IPS-20b (cell line): Measurements from ENCODE around the gene ANKRD36.
"Not testable (repeated sequence)": the region's sequence is repeated elsewhere in the genome, so short reads cannot be mapped to it uniquely, and the experiment has no call there.

ENCODE experiments used
- H3K27ac ChIP-seq: one replicate; pipeline ENCODE4 v1.5.1; 2013; ENCODE audit warnings: low read length
- H3K27me3 ChIP-seq: 2 replicates; pipeline ENCODE4 v1.6.1; 2013; ENCODE audit warnings: mild to moderate bottlenecking, low read length, inconsistent platforms; ENCODE audit not compliant: insufficient read depth
- H3K36me3 ChIP-seq: 2 replicates; pipeline ENCODE4 v1.6.1; 2013; ENCODE audit warnings: low read depth, mild to moderate bottlenecking, inconsistent platforms, low read length, moderate library complexity; ENCODE audit not compliant: insufficient read depth
- H3K4me1 ChIP-seq: 2 replicates; pipeline ENCODE4 v1.6.1; 2013; ENCODE audit warnings: mild to moderate bottlenecking, control low read depth, inconsistent platforms, low read length, moderate library complexity; ENCODE audit not compliant: insufficient read depth
- H3K4me3 ChIP-seq: 2 replicates; pipeline ENCODE4 v1.5.1; 2013; ENCODE audit warnings: mild to moderate bottlenecking, low read length, inconsistent platforms
- H3K9ac ChIP-seq: 2 replicates; pipeline ENCODE4 v1.6.1; 2013; ENCODE audit warnings: low read depth, mild to moderate bottlenecking, inconsistent platforms, low read length, moderate library complexity
- H3K9me3 ChIP-seq: 2 replicates; pipeline ENCODE4 v1.6.1; 2013; ENCODE audit warnings: mild to moderate bottlenecking, low read depth, low read length, inconsistent platforms; ENCODE audit not compliant: insufficient read depth

The ANKRD36 gene

GRCh38 chr2:97233660-97234295, 120.8 kb downstream of the ANKRD36 start:
- not testable (repeated sequence) for H3K9ac ChIP-seq, H3K4me1 ChIP-seq, H3K27ac ChIP-seq

GRCh38 chr2:97261192-97261591, 148.2 kb downstream of the ANKRD36 start:
- not testable (repeated sequence) for H3K9me3 ChIP-seq, H3K9ac ChIP-seq, H3K4me3 ChIP-seq, H3K36me3 ChIP-seq, H3K27ac ChIP-seq, H3K4me1 ChIP-seq, H3K27me3 ChIP-seq

More at GRCh38 chr2:97233660-97234295, 120.8 kb downstream of the ANKRD36 start:
- H3K4me3 ChIP-seq, H3K36me3 ChIP-seq, H3K9me3 ChIP-seq, H3K27me3 ChIP-seq: not testable (repeated sequence)

- H3K4me3 ChIP-seq = not testable (repeated sequence)
Observed at GRCh38 chr2:97266449-97266848, 153.5 kb downstream of the ANKRD36 start.

DNA sequence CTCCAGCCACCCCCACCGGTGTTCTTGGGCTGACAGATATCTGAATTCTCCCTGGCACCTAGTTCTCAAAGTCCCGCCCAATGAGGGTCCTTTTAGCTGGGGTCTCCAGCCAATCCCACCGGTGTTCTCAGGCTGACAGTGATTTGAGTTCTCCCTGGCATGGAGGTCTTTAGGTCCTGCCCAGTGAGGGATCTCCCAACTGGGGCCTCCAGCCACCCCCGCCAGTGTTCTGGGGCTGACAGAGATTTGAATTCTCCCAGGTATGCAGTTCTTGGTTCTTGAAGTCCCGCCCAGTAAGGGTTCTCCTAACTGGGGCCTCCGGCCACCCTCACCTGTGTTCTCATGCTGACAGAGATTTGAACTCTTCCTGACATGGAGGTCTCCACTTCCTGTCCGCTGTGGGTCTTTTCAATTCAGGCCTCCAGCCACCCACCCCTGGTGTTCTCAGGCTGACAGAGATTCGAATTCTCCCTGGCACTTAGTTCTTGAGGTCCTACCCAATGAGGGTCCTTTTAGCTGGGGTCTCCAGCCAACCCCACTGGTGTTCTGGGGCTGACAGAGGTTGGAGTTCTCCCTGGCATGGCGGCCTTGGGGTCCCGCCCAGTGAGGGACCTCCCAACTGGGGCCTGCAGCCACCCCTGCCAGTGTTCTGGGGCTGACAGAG, 154.6 kb downstream of the ANKRD36 start:
- no peak overlapping the region for H3K27ac ChIP-seq
- no peaks in the 10 kb centered on the region for H3K36me3 ChIP-seq
- no peaks in the 10 kb centered on the region for H3K4me1 ChIP-seq
- no peak overlapping the region for H3K4me3 ChIP-seq
- H3K27me3 ChIP-seq = no peaks in the 10 kb centered on the region
- peaks cover 10% of the 10 kb centered on the region; the same call in 1 of the 2 replicates for H3K9me3 ChIP-seq
- no peak overlapping the region for H3K9ac ChIP-seq

More at GRCh38 chr2:97266449-97266848, 153.5 kb downstream of the ANKRD36 start:
- H3K27ac ChIP-seq, H3K27me3 ChIP-seq, H3K4me1 ChIP-seq, H3K9ac ChIP-seq, H3K36me3 ChIP-seq: not testable (repeated sequence)
- peaks cover 10% of the 10 kb centered on the region; the same call in 1 of the 2 replicates for H3K9me3 ChIP-seq

DNA sequence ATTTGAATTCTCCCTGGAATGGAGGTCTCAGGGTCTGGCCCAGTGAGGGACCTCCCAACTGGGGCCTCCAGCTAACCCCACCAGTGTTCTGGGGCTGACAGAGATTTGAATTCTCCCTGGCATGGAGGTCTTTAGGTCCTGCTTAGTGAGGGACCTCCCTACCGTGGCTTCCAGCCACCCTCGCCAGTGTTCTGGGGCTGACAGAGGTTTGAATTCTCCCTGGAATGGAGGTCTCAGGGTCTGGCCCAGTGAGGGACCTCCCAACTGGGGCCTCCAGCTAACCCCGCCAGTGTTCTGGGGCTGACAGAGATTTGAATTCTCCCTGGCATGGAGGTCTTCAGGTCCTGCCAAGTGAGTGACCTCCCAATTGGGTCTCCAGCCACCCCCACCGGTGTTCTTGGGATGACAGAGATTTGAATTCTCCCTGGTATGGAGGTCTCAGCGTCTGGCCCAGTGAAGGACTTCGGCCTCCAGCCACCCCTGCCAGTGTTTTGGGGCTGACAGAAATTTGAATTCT, 155.2 kb downstream of the ANKRD36 start:
- not testable (repeated sequence) for H3K9ac ChIP-seq, H3K27ac ChIP-seq, H3K4me3 ChIP-seq, H3K4me1 ChIP-seq, H3K27me3 ChIP-seq, H3K36me3 ChIP-seq
- H3K9me3 ChIP-seq = peaks cover 10% of the 10 kb centered on the region; the same call in 1 of the 2 replicates

- not testable (repeated sequence) for H3K36me3 ChIP-seq, H3K27me3 ChIP-seq, H3K9me3 ChIP-seq, H3K9ac ChIP-seq, H3K4me1 ChIP-seq, H3K4me3 ChIP-seq, H3K27ac ChIP-seq
Observed at GRCh38 chr2:97276232-97276798, 163.4 kb downstream of the ANKRD36 start.

GRCh38 chr2:97285187-97285586, 172.2 kb downstream of the ANKRD36 start:
- H3K36me3 ChIP-seq, H3K27ac ChIP-seq, H3K9me3 ChIP-seq, H3K4me1 ChIP-seq, H3K9ac ChIP-seq, H3K27me3 ChIP-seq, H3K4me3 ChIP-seq: not testable (repeated sequence)

DNA sequence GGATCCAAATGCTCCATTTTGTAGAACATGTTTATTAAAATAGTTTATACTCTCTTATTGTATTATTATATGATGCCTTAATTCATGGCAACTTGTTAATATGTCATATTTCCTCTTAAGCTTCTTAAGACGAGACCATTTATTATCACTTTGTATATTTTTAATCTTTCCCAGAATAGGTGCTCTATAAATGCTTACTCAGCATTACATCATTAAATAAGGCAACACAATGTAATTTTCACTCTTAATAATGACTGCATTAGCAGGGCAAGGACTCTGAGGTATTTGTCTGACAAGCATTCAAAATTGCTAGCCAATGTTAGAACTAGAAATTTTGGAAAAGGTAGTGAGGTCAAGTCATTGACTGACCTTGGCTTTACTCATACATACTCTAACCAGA, 180.7 kb downstream of the ANKRD36 start:
- not testable (repeated sequence) for H3K4me1 ChIP-seq, H3K27ac ChIP-seq, H3K9me3 ChIP-seq, H3K4me3 ChIP-seq, H3K36me3 ChIP-seq, H3K27me3 ChIP-seq, H3K9ac ChIP-seq
